ENCODE data around the gene DCP1B. TPM values are rescaled to one million over a fixed set of nuclear protein-coding genes. Genes with fewer than 3 reads are reported as not detected.

The DCP1B gene
- total and polyA plus RNA-seq, 2 experiments from 2014 or later = 13.4 to 20.9 TPM

GRCh38 chr12:1939331-1939730, 64.9 kb downstream of the DCP1B start:
- no peak for TF ChIP-seq EZH2phosphoT487 (IDR thresholded peaks at IDR 0.05; ENCODE audit: low read depth, severe bottlenecking, unreplicated experiment)
- TF ChIP-seq CTCF (IDR thresholded peaks at IDR 0.05; ENCODE audit: poor library complexity) = no peak
- no peak for TF ChIP-seq EZH2 (IDR thresholded peaks at IDR 0.05; ENCODE audit: borderline replicate concordance)
- Histone ChIP-seq H3K9me2 (replicated peaks; ENCODE audit: insufficient read depth) (no peaks in the 10 kb centered on the region), H4K20me1 (ENCODE audit: insufficient read depth, poor library complexity, severe bottlenecking) (peaks cover 3% of the 10 kb centered on the region), H3K27ac (peak overlapping the region; percentile 0), H3K9me3 (ENCODE audit: low read depth) (no peaks in the 10 kb centered on the region), H3K27me3 (no peaks in the 10 kb centered on the region), H3K4me1 (ENCODE audit: insufficient read depth) (peaks cover 11% of the 10 kb centered on the region), H3K36me3 (replicated peaks; ENCODE audit: insufficient read depth, low read depth) (no peaks in the 10 kb centered on the region), H3K79me2 (no peaks in the 10 kb centered on the region), H3K4me3 (no peak overlapping the region), H3K4me2 (peak overlapping the region; percentile 22), H2AFZ (no peak overlapping the region)
- WGBS (ENCODE audit: low lambda C conversion rate, missing lambda C conversion rate) = 71% methylated on average over 10 of the region's 10 CpGs
- DNase-seq (ENCODE audit: low spot score) = no peak

GRCh38 chr12:1937481-1938224, 66.6 kb downstream of the DCP1B start:
- Histone ChIP-seq H3K36me3 (replicated peaks; ENCODE audit: insufficient read depth, low read depth) (no peaks in the 10 kb centered on the region), H3K79me2 (no peaks in the 10 kb centered on the region), H3K9me3 (ENCODE audit: low read depth) (no peaks in the 10 kb centered on the region), H3K27ac (no peak overlapping the region), H2AFZ (no peak overlapping the region), H3K4me1 (ENCODE audit: insufficient read depth) (peaks cover 12% of the 10 kb centered on the region), H3K27me3 (no peaks in the 10 kb centered on the region), H4K20me1 (ENCODE audit: insufficient read depth, poor library complexity, severe bottlenecking) (peaks cover under 1% of the 10 kb centered on the region), H3K4me2 (no peak overlapping the region), H3K9me2 (replicated peaks; ENCODE audit: insufficient read depth) (no peaks in the 10 kb centered on the region), H3K4me3 (no peak overlapping the region)
- WGBS (ENCODE audit: low lambda C conversion rate, missing lambda C conversion rate) = 94% methylated on average over 12 of the region's 12 CpGs
- TF ChIP-seq EZH2 (IDR thresholded peaks at IDR 0.05; ENCODE audit: borderline replicate concordance) (no peak), EZH2phosphoT487 (IDR thresholded peaks at IDR 0.05; ENCODE audit: low read depth, severe bottlenecking, unreplicated experiment) (no peak), CTCF (IDR thresholded peaks at IDR 0.05; ENCODE audit: poor library complexity) (no peak)
- no peak for DNase-seq (ENCODE audit: low spot score)

- no peak overlapping the region for H3K27ac ChIP-seq
- WGBS (ENCODE audit: low lambda C conversion rate, missing lambda C conversion rate) = 85% methylated on average over 25 of the region's 25 CpGs
Observed at GRCh38 chr12:1936406-1937320, 67.6 kb downstream of the DCP1B start.

More at GRCh38 chr12:1936406-1937320, 67.6 kb downstream of the DCP1B start:
- no peak overlapping the region for H2AFZ ChIP-seq
- H4K20me1 ChIP-seq (ENCODE audit: insufficient read depth, poor library complexity, severe bottlenecking) = no peaks in the 10 kb centered on the region
- peaks cover 19% of the 10 kb centered on the region for H3K4me1 ChIP-seq (ENCODE audit: insufficient read depth)
- H3K4me3 ChIP-seq = no peak overlapping the region
- no peaks in the 10 kb centered on the region for H3K79me2 ChIP-seq
- H3K9me3 ChIP-seq (ENCODE audit: low read depth) = no peaks in the 10 kb centered on the region
- no peak overlapping the region for H3K4me2 ChIP-seq
- peak; percentile 70 for DNase-seq (ENCODE audit: low spot score)
- no peaks in the 10 kb centered on the region for H3K9me2 ChIP-seq (replicated peaks; ENCODE audit: insufficient read depth)
- H3K27me3 ChIP-seq = no peaks in the 10 kb centered on the region
- TF ChIP-seq CTCF (IDR thresholded peaks at IDR 0.05; ENCODE audit: poor library complexity) = no peak
- no peak for TF ChIP-seq EZH2 (IDR thresholded peaks at IDR 0.05; ENCODE audit: borderline replicate concordance)
- TF ChIP-seq EZH2phosphoT487 (IDR thresholded peaks at IDR 0.05; ENCODE audit: low read depth, severe bottlenecking, unreplicated experiment) = no peak
- no peaks in the 10 kb centered on the region for H3K36me3 ChIP-seq (replicated peaks; ENCODE audit: insufficient read depth, low read depth)

Data from hepatocyte (in vitro differentiated cells).